ENCODE measurements around the gene LINGO3. TPM values are rescaled to one million over a fixed set of nuclear protein-coding genes. Genes with fewer than 3 reads are reported as not detected.

Gene LINGO3
- total and polyA plus RNA-seq, 2 donors (not counting 3 experiments of a cell fraction or from before 2014, with no cell fraction given): not detected

DNA sequence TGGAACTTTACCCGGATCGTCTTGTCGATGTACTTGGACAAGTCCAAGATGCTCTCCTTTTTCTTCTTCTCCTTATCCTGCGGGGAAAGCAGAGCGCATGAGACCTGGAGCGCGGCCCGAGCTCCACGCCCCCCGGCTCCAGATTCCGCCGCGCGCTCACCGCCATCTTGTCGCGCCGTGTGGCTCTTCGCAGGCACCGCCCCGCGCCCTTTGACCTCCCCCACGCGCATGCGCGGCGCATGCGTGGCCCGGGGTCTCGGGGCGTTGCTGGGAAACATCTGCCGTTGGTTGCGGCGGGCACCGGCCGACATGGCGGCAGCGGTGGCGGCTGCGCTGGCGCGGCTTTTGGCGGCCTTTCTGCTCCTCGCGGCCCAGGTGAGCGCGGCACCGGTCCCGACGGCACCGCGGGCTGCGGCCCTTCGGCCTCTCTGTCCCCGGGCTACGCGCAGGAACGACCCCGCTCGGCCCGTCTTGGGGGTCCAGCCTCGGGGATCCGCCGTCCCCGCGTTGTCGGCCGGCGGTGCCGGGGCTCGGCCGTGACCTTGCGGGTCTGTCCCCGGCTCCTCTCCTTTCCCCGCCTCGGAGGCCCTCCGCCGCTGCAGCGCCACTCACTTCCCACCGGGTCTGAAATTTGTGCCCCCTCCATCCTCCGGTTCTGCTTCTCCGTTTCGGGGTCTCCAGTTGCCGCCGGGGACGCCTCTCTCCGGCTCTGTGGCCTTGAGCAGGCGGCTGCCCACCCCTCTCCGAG lies 20.6 kb upstream of the LINGO3 start, which contains the start of the genes LSM7 and SPPL2B:
LSM7 (minus strand) TSS at position 186 of the 748 bp plus-strand sequence; CDS start at position 166, 20 bp downstream.
SPPL2B (plus strand) TSS at position 284 of the 748 bp plus-strand sequence; CDS start at position 310, 26 bp downstream.
- no peak for FAIRE-seq
- Histone ChIP-seq H3K4me2 (ENCODE audit: insufficient read depth, low read length) (peak within 1 kb of the TSS; percentile 80), H2AFZ (ENCODE audit: low read depth, low read length) (peak within 1 kb of the TSS; percentile 77), H3K9me1 (replicated peaks; ENCODE audit: control insufficient read depth, extremely low read depth, insufficient read depth, low read length) (no peaks in the 10 kb centered on the region), H4K20me1 (replicated peaks; ENCODE audit: control insufficient read depth, extremely low read depth, insufficient read depth, low read length) (no peaks in the 10 kb centered on the region), H3K4me1 (ENCODE audit: control insufficient read depth, extremely low read depth, insufficient read depth, low read length) (peaks cover 15% of the 10 kb centered on the region), H3K27me3 (ENCODE audit: control insufficient read depth in 2 of 2, insufficient read depth in 2 of 2, low read length in 2 of 2) (no peaks in the 10 kb centered on the region), H3K4me3 (replicated peaks in 1 of 3; ENCODE audit: insufficient read depth in 1 of 3, low read depth in 1 of 3, low read length in 3 of 3) (peak within 1 kb of the TSS; percentile 68 to 94 (median 87)), H3K79me2 (ENCODE audit: control insufficient read depth, insufficient read depth, low read length) (peaks cover 48% of the 10 kb centered on the region), H3K36me3 (ENCODE audit: control insufficient read depth in 2 of 2, extremely low read depth in 1 of 2, insufficient read depth in 2 of 2, low read length in 2 of 2) (peaks cover 0 to 7% of the 10 kb centered on the region in 2 experiments), H3K9me3 (replicated peaks; ENCODE audit: control insufficient read depth, insufficient read depth, low read length) (no peaks in the 10 kb centered on the region), H3K9ac (replicated peaks; ENCODE audit: extremely low read depth, insufficient read depth, low read length) (peak within 1 kb of the TSS; percentile 76), H3K27ac (ENCODE audit: insufficient read depth, low read depth, low read length) (peak within 1 kb of the TSS; percentile 90)
- intact Hi-C loops (cut with micrococcal nuclease): loop anchor here (5.0 kb wide), 1 partner anchor 41 kb away; no protein-coding TSS in a partner anchor
- TF ChIP-seq JUN (IDR thresholded peaks at IDR 0.05; ENCODE audit: borderline replicate concordance, insufficient read depth, insufficient read length, low read depth): no peak
- no peak for TF ChIP-seq FOS (IDR thresholded peaks at IDR 0.05; ENCODE audit: borderline replicate concordance, insufficient read depth, low read length)
- no peak for TF ChIP-seq EZH2 (IDR thresholded peaks at IDR 0.05; ENCODE audit: borderline replicate concordance, low read depth, low read length, severe bottlenecking)
- peak; percentile 93 for TF ChIP-seq POLR2AphosphoS5 (IDR thresholded peaks at IDR 0.05; ENCODE audit: insufficient read depth, low read depth, low read length)
- peak; percentile 95 for TF ChIP-seq POLR2A (IDR thresholded peaks at IDR 0.05; ENCODE audit: low read depth, low read length)
- TF ChIP-seq MYC (IDR thresholded peaks at IDR 0.05; ENCODE audit: low read depth, low read length): peak; percentile 54
- TF ChIP-seq, protein P1, sequence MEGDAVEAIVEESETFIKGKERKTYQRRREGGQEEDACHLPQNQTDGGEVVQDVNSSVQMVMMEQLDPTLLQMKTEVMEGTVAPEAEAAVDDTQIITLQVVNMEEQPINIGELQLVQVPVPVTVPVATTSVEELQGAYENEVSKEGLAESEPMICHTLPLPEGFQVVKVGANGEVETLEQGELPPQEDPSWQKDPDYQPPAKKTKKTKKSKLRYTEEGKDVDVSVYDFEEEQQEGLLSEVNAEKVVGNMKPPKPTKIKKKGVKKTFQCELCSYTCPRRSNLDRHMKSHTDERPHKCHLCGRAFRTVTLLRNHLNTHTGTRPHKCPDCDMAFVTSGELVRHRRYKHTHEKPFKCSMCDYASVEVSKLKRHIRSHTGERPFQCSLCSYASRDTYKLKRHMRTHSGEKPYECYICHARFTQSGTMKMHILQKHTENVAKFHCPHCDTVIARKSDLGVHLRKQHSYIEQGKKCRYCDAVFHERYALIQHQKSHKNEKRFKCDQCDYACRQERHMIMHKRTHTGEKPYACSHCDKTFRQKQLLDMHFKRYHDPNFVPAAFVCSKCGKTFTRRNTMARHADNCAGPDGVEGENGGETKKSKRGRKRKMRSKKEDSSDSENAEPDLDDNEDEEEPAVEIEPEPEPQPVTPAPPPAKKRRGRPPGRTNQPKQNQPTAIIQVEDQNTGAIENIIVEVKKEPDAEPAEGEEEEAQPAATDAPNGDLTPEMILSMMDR (IDR thresholded peaks at IDR 0.05; ENCODE audit: extremely low read depth in 1 of 2, insufficient read depth in 1 of 2, low read depth in 1 of 2, low read length in 2 of 2): no peak
- TF ChIP-seq, protein P2, sequence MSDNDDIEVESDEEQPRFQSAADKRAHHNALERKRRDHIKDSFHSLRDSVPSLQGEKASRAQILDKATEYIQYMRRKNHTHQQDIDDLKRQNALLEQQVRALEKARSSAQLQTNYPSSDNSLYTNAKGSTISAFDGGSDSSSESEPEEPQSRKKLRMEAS (IDR thresholded peaks at IDR 0.05; ENCODE audit: insufficient read depth, insufficient read length): no peak
- TF ChIP-seq GATA2 (IDR thresholded peaks at IDR 0.05; ENCODE audit: insufficient read depth, insufficient read length, low read depth, low read length): no peak
- dilution Hi-C loops (cut with MboI; ENCODE audit: extremely low pct_ligation_motif_present, low sequenced_read_pairs): no loop called here
- DNase-seq (ENCODE audit: low read depth, low spot score): peak; percentile 90
- no TSS peak for BruUV-seq (replicated peaks)
- ChIA-PET CTCF (interaction anchor here (0.6 to 1.3 kb wide), 5 partner anchors 13 to 622 kb away, joined by 3 to 8 read pairs (median 6); no protein-coding TSS in a partner anchor), POLR2A (interaction anchor here (1.2 kb wide), 1 partner anchor 23 kb away, joined by 3 read pairs; no protein-coding TSS in a partner anchor)

All from endothelial cell of umbilical vein (primary cell).